ENCODE data around the gene ADAMTSL1. TPM values are rescaled to one million over a fixed set of nuclear protein-coding genes. Genes with fewer than 3 reads are reported as not detected.

ADAMTSL1 gene
- total RNA-seq, 2 experiments from 2014 or later = not detected

DNA sequence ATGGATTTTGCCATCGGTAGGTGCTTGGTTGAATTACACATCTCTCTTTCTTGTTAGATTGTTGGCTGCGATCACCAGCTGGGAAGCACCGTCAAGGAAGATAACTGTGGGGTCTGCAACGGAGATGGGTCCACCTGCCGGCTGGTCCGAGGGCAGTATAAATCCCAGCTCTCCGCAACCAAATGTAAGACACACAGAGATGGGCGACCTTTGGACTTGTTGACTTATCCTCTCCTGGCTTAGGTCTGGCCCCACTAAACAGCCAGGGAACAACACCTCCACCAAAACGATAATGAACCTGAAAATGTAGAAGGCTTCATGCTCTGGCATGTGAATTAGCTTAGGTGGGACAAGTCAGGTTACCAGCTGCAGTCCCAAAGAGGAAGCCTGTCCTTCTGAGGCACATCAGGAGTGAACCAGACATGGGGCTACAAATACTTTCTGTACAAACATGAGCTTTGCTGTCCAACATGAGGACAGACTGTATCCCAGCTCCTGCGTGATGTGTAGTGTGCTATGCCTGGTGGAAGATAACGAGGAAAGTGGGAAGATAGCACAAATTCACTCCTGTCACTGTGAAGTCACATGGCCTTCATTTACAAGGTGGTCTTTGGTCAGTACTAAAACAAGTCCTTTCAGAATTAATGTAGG lies 148.4 kb downstream of the ADAMTSL1 start:
- Mint-ChIP-seq H3K27ac (no peak overlapping the region), H3K4me3 (no peak overlapping the region), H3K9me3 (ENCODE audit: low read depth) (no peaks in the 10 kb centered on the region), H3K4me1 (no peaks in the 10 kb centered on the region), H3K36me3 (ENCODE audit: low read depth) (no peaks in the 10 kb centered on the region), H3K27me3 (no peaks in the 10 kb centered on the region)
- ATAC-seq (no peak), DNase-seq (no peak)
- intact Hi-C loops (cut with DNase I, micrococcal nuclease) = no loop called here
- CTCF ChIA-PET = interaction anchor here (0.6 kb wide), 1 partner anchor 21 kb away, joined by 3 read pairs; no protein-coding TSS in a partner anchor
- POLR2A ChIA-PET = no interaction called here

GRCh38 chr9:18623221-18624079 lies 149.5 kb downstream of the ADAMTSL1 start:
- Mint-ChIP-seq H3K9me3 (ENCODE audit: low read depth) (no peaks in the 10 kb centered on the region), H3K36me3 (ENCODE audit: low read depth) (no peaks in the 10 kb centered on the region), H3K4me1 (no peaks in the 10 kb centered on the region), H3K4me3 (no peak overlapping the region), H3K27me3 (no peaks in the 10 kb centered on the region), H3K27ac (no peak overlapping the region)
- POLR2A ChIA-PET = no interaction called here
- CTCF ChIA-PET = no interaction called here
- DNase-seq (no peak), ATAC-seq (no peak)
- intact Hi-C loops (cut with DNase I, micrococcal nuclease) = no loop called here

DNA sequence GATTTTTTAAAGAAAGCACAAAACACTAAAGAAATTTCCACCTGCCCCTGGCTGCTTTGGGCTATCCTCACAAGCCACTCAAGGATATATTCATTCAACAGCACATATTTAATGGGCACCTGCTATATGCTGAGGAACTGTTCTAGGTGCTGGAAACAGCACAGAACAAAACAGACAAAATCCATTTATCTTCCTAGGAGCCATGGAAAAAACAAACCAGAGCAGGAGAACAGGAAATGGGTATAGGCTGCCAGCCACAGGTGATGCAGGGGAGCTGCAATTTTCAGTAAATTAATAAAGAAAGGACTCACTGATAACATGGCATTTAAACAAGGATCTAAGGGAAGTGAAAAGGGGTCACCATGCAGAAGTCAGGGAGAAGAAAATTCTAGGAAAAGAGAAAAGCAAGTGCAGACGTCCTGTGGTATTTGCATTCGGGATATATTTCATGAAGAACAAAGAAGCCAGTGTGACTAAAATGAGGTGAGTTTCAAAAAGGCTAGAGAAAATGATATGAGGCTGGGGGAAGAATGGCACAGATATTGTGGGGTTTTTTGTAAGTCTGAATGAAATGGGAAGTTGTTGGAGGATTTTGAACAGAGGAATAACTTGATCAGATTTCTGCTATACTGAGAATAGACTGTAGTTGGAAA lies 152.2 kb downstream of the ADAMTSL1 start:
- Mint-ChIP-seq H3K4me3 (no peak overlapping the region), H3K36me3 (ENCODE audit: low read depth) (no peaks in the 10 kb centered on the region), H3K4me1 (no peaks in the 10 kb centered on the region), H3K9me3 (ENCODE audit: low read depth) (no peaks in the 10 kb centered on the region), H3K27me3 (no peaks in the 10 kb centered on the region), H3K27ac (no peak overlapping the region)
- DNase-seq (no peak), ATAC-seq (no peak)
- intact Hi-C loops (cut with DNase I, micrococcal nuclease) = no loop called here
- ChIA-PET POLR2A (no interaction called here), CTCF (no interaction called here)

DNA sequence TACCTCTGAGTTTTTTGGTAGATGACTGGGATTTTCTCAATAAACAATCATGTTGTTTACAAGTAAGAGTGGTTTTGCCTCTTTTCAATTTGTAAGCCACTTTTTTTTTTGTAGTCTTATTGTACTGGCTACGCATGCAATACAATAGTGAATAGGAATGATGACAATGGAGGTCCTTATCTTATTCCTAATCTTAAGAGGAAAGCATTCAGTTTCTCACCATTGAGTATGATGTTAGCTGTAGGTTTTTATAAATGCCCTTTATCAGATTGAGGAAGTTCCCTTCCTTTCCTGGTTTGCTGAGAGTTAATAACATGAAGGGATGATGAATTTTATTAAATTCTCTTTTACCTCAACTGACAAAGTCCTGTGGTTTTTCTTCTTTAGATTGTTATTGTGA lies 155.2 kb downstream of the ADAMTSL1 start:
- DNase-seq (no peak), ATAC-seq (no peak)
- intact Hi-C loops (cut with DNase I, micrococcal nuclease) = no loop called here
- Mint-ChIP-seq H3K36me3 (ENCODE audit: low read depth) (no peaks in the 10 kb centered on the region), H3K9me3 (ENCODE audit: low read depth) (no peaks in the 10 kb centered on the region), H3K27me3 (no peaks in the 10 kb centered on the region), H3K4me1 (no peaks in the 10 kb centered on the region), H3K27ac (no peak overlapping the region), H3K4me3 (no peak overlapping the region)
- POLR2A ChIA-PET = no interaction called here
- CTCF ChIA-PET = no interaction called here

DNA sequence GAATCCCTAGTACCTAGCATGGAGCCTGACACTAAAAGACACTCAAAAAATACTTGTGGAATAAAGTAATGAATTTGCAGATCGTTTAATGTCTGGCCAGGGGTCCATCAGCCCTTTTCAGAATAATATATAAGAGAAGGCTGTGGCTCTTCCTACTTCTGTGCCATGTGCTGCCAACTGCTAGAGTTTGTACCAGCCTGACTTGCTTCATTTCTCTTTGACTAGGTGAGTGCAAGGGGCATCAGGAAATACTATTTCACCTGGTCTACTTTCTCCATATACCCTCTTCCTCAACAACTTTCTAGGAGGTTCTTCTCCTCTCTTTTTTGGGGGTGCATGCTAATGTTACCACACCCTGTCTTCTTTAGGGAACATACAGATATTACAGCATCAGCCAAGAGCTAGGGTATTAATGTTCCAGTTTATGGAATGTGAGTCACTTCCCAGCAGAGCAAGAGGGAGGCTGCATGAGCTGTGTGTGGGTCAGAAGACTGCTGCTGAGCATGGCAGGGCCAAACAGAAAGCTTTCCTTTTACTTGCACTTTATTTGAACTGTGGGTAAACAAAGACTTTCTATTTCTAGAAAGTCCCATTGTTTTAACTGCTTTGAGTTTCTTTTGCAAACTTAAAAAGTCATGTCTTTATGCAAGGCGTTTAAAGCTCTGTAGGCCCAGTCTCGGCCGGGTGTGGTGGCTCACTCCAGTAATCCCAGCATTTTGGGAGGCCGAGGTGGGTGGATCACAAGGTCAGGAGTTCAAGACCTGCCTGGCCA lies 158.9 kb downstream of the ADAMTSL1 start:
- POLR2A ChIA-PET = no interaction called here

DNA sequence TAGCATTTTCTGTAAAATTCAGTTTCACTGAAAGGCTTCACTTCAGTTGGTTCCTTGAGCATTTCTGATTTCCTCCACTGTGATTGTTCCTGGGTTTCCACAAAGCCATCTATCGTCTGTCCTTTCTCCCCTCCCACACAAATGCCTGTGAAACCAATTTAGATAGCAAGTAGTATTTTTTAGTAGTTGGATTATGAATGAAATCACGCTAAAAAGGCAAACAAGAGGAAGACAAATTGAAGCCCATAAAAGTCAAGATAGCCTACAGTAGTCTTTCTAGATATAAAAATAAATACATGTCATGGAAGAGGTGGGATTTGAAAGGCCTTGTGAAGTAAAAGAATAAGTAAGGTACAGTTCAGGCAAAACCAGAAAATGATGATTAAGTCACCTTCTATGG lies 162.8 kb downstream of the ADAMTSL1 start:
- Mint-ChIP-seq H3K4me1 (no peaks in the 10 kb centered on the region), H3K36me3 (ENCODE audit: low read depth) (no peaks in the 10 kb centered on the region), H3K27me3 (no peaks in the 10 kb centered on the region), H3K4me3 (no peak overlapping the region), H3K27ac (no peak overlapping the region), H3K9me3 (ENCODE audit: low read depth) (no peaks in the 10 kb centered on the region)
- intact Hi-C loops (cut with DNase I, micrococcal nuclease) = no loop called here
- ChIA-PET CTCF (no interaction called here), POLR2A (no interaction called here)
- ATAC-seq (no peak), DNase-seq (no peak)

More for the DNA sequence above, 158.9 kb downstream of the ADAMTSL1 start:
- Mint-ChIP-seq H3K4me1 (no peaks in the 10 kb centered on the region), H3K27ac (no peak overlapping the region), H3K36me3 (ENCODE audit: low read depth) (no peaks in the 10 kb centered on the region), H3K27me3 (no peaks in the 10 kb centered on the region), H3K4me3 (no peak overlapping the region), H3K9me3 (ENCODE audit: low read depth) (no peaks in the 10 kb centered on the region)
- DNase-seq (no peak), ATAC-seq (no peak)
- CTCF ChIA-PET = interaction anchor here (0.8 kb wide), 1 partner anchor 826 kb away, joined by 3 read pairs; no protein-coding TSS in a partner anchor
- intact Hi-C loops (cut with DNase I, micrococcal nuclease) = no loop called here

GRCh38 chr9:18638371-18639249 lies 164.7 kb downstream of the ADAMTSL1 start:
- intact Hi-C loops (cut with DNase I, micrococcal nuclease) = no loop called here
- Mint-ChIP-seq H3K4me1 (no peaks in the 10 kb centered on the region), H3K36me3 (ENCODE audit: low read depth) (no peaks in the 10 kb centered on the region), H3K27ac (no peak overlapping the region), H3K9me3 (ENCODE audit: low read depth) (no peaks in the 10 kb centered on the region), H3K4me3 (no peak overlapping the region), H3K27me3 (no peaks in the 10 kb centered on the region)
- ATAC-seq (no peak), DNase-seq (no peak)
- CTCF ChIA-PET = interaction anchor here (0.6 kb wide), 1 partner anchor 578 kb away, joined by 3 read pairs; no protein-coding TSS in a partner anchor
- POLR2A ChIA-PET = no interaction called here

DNA sequence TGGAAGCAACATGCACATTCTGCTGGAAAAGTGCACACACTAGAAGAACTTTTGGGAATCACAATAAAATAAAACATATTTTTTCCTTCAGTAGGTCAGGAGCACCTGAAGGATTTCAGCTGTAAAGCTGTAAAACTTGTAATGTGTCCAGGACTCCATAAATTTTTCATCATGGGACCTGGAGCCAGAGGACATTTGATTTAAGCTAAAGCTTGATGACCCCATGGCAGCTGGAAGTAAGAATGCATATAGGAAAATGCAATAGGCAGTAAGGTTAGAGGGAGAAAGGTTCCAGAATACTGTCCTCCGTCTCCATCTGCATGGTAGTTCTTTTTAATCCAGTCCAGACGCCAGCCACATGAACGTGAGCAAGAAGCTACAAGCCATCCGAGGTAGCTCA lies 166.0 kb downstream of the ADAMTSL1 start:
- Mint-ChIP-seq H3K36me3 (ENCODE audit: low read depth) (no peaks in the 10 kb centered on the region), H3K9me3 (ENCODE audit: low read depth) (no peaks in the 10 kb centered on the region), H3K4me1 (no peaks in the 10 kb centered on the region), H3K27ac (no peak overlapping the region), H3K4me3 (no peak overlapping the region), H3K27me3 (no peaks in the 10 kb centered on the region)
- no peak for DNase-seq
- POLR2A ChIA-PET = no interaction called here
- ATAC-seq = no peak
- intact Hi-C loops (cut with DNase I, micrococcal nuclease) = no loop called here
- CTCF ChIA-PET = no interaction called here

DNA sequence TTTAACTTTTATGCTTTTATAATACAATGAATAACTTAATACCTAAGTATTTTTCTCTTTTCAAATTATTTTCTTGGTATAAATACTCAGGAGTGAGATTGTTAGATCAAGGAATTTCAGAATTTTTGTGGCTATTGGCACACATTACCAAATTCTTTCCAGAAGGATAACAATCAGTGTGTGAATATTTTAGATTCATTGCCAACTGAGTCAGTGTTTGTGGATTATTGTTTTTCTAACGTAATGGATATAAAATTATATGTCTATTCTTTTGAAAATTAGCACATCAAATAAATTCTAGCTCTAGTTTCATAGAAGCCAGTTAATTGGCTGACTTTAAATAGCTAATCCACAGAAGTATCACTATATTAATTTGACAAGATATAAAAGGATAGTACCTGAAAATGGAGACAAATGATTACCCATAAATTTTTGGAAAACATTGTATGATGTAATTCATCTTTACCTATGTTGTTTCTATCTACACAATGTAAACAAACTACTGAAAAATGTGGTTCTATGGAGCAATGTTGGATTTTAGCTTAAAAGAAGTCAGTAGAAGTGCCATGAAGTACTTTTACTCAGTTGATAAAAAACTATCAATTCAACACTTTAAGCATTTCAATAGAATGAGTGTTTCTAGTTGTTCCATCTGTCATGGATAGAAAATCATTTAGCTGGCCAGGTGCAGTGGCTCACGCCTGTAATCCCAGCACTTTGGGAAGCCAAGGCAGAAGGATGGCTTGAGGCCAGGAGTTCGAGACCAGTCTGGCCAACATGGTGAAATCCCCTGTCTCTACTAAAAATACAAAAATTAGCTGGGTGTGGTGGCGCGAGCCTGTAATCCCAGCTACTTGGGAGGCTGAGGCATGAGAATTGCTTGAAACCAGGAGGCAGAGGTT lies 185.1 kb downstream of the ADAMTSL1 start:
- DNase-seq (no peak), ATAC-seq (no peak)
- intact Hi-C loops (cut with DNase I, micrococcal nuclease) = no loop called here
- Mint-ChIP-seq H3K4me1 (no peaks in the 10 kb centered on the region), H3K36me3 (ENCODE audit: low read depth) (no peaks in the 10 kb centered on the region), H3K27me3 (no peaks in the 10 kb centered on the region), H3K4me3 (no peak overlapping the region), H3K9me3 (ENCODE audit: low read depth) (no peaks in the 10 kb centered on the region), H3K27ac (no peak overlapping the region)
- CTCF ChIA-PET = no interaction called here
- POLR2A ChIA-PET = no interaction called here

GRCh38 chr9:18660001-18660400 lies 186.0 kb downstream of the ADAMTSL1 start:
- POLR2A ChIA-PET = no interaction called here
- DNase-seq (no peak), ATAC-seq (no peak)
- Mint-ChIP-seq H3K36me3 (ENCODE audit: low read depth) (no peaks in the 10 kb centered on the region), H3K4me1 (no peaks in the 10 kb centered on the region), H3K9me3 (ENCODE audit: low read depth) (no peaks in the 10 kb centered on the region), H3K27me3 (no peaks in the 10 kb centered on the region), H3K27ac (no peak overlapping the region), H3K4me3 (no peak overlapping the region)
- CTCF ChIA-PET = no interaction called here
- intact Hi-C loops (cut with DNase I, micrococcal nuclease) = no loop called here

Data from activated CD4-positive, alpha-beta T cell treated with anti-CD3 and anti-CD28 coated beads for 36 hours (primary cell).